Fibroblast of mammary gland (primary cell): ENCODE results near the gene TNS2.

ENCODE experiments used
- DNase-seq: peaks from one replicate; pipeline ENCODE4 v3.0.0-alpha.2; 2010; ENCODE audit warnings: low read depth
- H3K4me3 ChIP-seq: 2 replicates; pipeline ENCODE4 v1.5.1; 2011; ENCODE audit warnings: low read depth, mild to moderate bottlenecking, low read length, moderate library complexity; ENCODE audit not compliant: control insufficient read depth
- TF ChIP-seq, protein P1 (sequence below): conservative IDR thresholded peaks from 2 replicates; pipeline ENCODE4 v1.5.1; 2011; ENCODE audit warnings: low read depth, low read length, inconsistent platforms; ENCODE audit not compliant: control insufficient read depth, insufficient read depth

TNS2 gene

DNA sequence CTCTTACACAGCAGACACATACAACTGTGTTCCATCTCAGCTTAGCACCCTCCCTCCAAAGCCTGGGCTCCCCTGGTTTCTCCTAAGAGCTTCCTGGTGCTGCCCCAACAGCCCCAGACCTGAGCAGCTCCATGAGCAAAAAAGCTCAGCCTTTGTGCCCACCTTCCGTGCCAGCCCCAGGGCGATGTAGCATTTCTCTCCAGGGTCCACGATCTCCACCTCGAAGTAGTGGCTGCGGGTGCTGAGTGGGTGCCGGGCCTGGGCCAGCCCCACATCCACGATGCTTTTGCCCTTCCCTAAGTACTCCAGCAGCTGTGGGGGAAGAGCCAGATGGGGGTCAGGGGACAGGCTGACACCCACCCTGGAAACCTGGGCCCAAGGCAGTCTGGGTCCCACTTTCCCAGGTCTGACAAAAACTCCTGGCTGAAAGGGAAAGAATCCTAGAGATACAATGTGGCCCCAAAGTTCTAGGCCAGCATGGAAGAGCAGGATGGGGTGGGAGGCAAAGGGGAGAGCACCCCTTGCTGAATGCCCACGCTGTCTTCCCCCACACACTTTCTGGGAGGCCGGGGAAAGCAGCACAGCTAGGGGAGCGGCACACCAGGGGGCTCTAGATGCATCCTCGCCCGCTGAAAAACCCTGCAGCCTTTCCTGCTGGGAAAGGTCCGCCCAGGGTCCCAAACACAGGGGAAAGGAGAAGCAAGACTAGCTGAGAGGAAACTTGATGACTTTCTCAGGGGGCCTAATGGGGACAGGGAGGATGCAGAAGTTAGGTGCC lies 18.3 kb downstream of the TNS2 start:
- no peak for DNase-seq
- TF ChIP-seq, protein P1, sequence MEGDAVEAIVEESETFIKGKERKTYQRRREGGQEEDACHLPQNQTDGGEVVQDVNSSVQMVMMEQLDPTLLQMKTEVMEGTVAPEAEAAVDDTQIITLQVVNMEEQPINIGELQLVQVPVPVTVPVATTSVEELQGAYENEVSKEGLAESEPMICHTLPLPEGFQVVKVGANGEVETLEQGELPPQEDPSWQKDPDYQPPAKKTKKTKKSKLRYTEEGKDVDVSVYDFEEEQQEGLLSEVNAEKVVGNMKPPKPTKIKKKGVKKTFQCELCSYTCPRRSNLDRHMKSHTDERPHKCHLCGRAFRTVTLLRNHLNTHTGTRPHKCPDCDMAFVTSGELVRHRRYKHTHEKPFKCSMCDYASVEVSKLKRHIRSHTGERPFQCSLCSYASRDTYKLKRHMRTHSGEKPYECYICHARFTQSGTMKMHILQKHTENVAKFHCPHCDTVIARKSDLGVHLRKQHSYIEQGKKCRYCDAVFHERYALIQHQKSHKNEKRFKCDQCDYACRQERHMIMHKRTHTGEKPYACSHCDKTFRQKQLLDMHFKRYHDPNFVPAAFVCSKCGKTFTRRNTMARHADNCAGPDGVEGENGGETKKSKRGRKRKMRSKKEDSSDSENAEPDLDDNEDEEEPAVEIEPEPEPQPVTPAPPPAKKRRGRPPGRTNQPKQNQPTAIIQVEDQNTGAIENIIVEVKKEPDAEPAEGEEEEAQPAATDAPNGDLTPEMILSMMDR = no peak
- no peak overlapping the region for H3K4me3 ChIP-seq

DNA sequence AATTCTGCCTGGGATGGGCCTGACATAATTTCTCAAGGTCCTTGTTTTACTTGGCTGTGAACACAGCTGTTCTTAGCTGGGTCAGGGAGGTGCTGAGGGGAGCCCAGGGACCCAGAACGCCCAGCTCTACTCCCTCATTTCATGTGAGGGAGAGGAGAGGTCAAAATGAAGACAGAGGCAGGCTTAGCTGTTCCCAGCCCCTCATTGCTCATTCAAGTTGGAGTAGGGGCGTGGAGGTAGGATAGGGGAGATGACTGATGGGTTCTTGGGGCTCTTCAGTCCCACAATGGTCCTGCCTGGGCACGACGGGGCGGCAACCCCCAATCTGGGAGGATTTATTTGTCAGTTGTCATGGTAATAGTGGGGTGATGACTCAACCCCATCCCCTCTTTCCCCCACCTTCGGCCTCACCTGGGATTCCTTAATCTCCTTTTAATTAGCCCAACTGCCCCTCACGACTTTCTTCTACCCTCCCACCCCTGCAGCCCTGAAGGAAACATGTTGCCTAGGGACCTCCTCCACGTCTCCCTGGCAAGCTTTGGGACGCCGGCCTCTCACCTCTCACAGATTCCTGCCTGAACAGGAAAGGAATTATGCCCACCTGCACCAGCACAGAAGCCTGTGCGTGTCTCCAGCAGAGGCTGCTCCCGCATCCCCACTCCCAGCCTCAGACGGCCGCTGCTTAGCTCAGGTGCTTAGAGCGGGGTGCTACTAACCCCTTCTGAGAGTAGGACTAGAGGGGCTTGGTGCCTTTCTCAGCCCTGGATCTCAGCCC lies 19.1 kb downstream of the TNS2 start:
- TF ChIP-seq, protein P1 = no peak
- no peak for DNase-seq
- no peak overlapping the region for H3K4me3 ChIP-seq

DNA sequence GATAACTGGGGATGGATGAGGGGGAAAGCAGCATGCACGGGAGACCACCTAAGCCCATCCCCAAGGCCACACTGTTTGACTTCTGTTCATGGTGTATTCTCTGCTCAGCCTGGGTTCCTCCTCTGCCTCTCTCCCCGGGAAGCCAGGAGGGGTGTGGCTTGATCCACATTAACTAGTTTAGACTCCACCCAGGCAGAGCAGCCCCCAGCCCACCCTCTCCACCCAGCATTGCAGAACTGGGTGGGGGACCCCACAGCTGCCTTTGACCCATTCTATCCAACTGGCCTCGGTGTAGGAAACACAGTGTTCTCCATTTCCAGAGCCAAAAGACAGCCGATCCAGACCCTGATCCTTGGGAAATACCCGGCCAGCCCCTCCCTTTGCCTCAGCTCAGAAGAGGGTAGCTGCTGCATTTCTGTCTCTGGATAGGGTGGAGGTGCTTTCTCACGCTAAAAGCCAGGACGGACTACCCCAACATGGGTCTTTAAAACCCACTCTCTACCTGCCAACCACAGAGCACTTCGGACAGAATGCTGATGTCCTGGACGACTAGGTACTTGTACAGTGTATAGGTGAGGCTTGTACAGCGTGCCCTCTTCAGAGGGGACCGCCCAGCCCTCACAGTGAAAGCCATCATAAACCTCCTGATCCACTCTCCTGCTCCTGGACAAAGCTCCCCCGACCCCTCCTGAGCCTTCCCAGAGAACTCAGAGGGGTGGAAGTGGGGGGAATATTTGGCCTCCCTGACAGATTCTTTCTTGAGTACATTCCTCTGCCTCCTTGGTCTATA lies 20.0 kb downstream of the TNS2 start:
- no peak for DNase-seq
- H3K4me3 ChIP-seq = no peak overlapping the region
- TF ChIP-seq, protein P1 = no peak

DNA sequence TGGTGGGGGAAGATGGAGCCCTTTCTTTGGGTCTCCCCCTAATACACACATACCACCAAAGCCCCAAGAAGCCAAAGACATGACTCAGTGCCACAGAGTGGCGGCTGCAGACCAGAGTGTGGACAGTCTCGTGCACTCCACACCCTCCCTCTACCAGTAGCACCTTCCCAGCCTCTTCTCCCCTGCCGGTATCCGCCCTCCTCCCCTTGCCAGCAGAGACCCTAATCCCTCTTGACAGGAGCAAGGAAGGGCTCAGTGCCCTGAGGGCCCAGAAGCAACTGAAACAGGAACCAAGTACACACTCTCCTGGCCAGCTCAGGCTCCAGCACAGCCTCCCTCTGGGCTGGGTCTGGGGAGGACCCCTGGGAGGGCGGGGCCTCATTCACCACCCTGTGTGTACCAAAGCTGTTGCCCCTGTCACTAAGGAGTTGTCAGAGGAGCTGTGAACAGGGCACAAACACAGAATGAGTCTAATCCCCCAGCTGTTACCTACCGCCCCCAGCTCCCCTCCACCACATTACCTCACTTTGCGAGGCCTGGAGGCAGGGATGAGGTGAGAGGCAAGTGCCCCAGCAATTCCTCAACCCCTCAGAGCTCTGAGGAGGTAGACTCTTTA lies 21.1 kb downstream of the TNS2 start:
- DNase-seq = no peak
- H3K4me3 ChIP-seq = no peak overlapping the region
- TF ChIP-seq, protein P1 = no peak

DNA sequence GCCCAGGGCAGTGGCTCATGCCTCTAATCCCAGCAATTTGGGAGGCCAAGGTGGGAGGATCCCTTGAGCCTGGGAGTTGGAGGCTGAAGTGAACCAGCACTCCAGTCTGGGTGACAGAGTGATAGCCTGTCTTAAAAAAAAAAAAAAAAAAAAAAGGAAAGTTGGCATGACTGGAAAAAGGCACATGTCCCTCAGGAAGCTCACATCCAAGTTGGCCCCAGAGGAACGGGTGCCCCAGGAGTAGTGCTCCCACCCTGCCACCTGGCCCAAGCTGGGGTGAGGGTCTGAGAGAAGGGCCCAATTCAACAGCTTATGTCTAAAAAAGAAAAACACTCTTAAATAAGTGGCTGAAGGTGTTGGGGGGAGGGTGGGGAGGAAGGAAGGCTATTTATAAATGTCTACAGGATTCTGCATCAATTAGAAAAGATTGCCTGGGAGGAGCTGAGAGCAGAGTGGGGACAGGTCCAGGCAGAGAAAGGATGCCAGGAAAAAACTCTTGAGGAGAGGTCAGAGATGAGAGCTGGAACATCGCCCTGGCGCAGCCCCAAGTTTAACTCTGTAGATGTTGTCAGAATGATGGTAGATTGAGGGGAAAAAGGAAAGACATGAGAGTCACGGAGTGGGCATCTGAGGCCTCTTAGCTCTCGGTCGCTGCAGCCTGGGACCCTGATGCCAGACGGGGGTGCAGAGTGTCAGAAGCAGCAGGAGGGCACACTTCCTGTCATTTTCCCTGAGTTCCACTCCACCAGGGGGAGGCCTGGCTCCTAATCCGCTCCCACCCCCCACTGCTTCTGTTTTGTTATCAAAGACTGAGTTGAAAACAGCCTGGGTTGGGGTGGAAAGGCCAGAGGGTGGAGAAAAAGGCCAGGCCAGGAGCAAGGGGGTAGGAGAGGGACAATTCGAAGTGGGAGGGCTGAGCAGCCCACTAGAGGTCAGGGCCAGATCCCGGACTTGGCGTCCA lies 22.0 kb downstream of the TNS2 start:
- DNase-seq = peak; percentile 76
- TF ChIP-seq, protein P1 = peak; percentile 38
- no peak overlapping the region for H3K4me3 ChIP-seq
